IMR-90 (cell line): ENCODE data around the gene ALOXE3. TPM values are rescaled to one million over a fixed set of nuclear protein-coding genes. Genes with fewer than 3 reads are reported as not detected.

ENCODE experiments used
- ATAC-seq: fragments of 200-7000 bp; cut with Tn5 transposase; 2 replicates; pipeline ENCODE4 v1.9.1; 2020; ENCODE audit warnings: low read depth, mild to moderate bottlenecking, moderate library complexity
- BruUV-seq: library from RNA; stranded (reverse); fragments of 400-500 nt; replicated peaks from 2 replicates; lab custom pipeline; 2021; lab: Mats Ljungman, UMichigan
- CTCF ChIA-PET: fragments of 300-600 bp; formaldehyde crosslinking; extraction: SDS; loops from one replicate; lab custom pipeline; 2021; ENCODE audit warnings: antibody characterized with exemption; lab: Yijun Ruan, JAX
- POLR2A ChIA-PET: fragments of 300-600 bp; sonication (Branson Sonifier 250); formaldehyde crosslinking; loops from one replicate; lab custom pipeline; 2022; ENCODE audit warnings: antibody characterized with exemption; ENCODE audit not compliant: unreplicated experiment; lab: Charles Lee
- DNase-seq: peaks from one replicate; pipeline ENCODE4 v3.0.0; 2013
- H2AFZ ChIP-seq: replicated peaks from 2 replicates; pipeline ENCODE3; 2013; ENCODE audit warnings: low read length, mild to moderate bottlenecking; ENCODE audit not compliant: poor library complexity
- H2AK5ac ChIP-seq: 2 replicates; pipeline ENCODE4 v1.6.1; 2013; ENCODE audit warnings: low read depth, low read length, inconsistent platforms
- H2AK9ac ChIP-seq: replicated peaks from 2 replicates; pipeline ENCODE3; 2013; ENCODE audit warnings: mild to moderate bottlenecking, low read depth, low read length, moderate library complexity; ENCODE audit not compliant: poor library complexity
- H2BK120ac ChIP-seq: 2 replicates; pipeline ENCODE4 v1.6.1; 2013; ENCODE audit warnings: low read depth, low read length, inconsistent platforms
- H2BK15ac ChIP-seq: 3 replicates; pipeline ENCODE4 v1.6.1; 2013; ENCODE audit warnings: low read depth, low read length, inconsistent platforms
- H2BK20ac ChIP-seq: 2 replicates; pipeline ENCODE4 v1.6.1; 2013; ENCODE audit warnings: low read depth, mild to moderate bottlenecking, inconsistent platforms, low read length, moderate library complexity
- H2BK5ac ChIP-seq: 2 replicates; pipeline ENCODE4 v1.6.1; 2013; ENCODE audit warnings: mild to moderate bottlenecking, low read depth, low read length, inconsistent platforms; ENCODE audit not compliant: poor library complexity, severe bottlenecking
- H3K14ac ChIP-seq: replicated peaks from 2 replicates; pipeline ENCODE4 v1.6.1; 2013; ENCODE audit warnings: low read depth, low read length, inconsistent platforms
- H3K18ac ChIP-seq: 2 replicates; pipeline ENCODE4 v1.6.1; 2013; ENCODE audit warnings: low read depth, low read length, control low read depth
- H3K23ac ChIP-seq: 2 replicates; pipeline ENCODE4 v1.6.1; 2013; ENCODE audit warnings: low read depth, low read length, inconsistent platforms
- H3K27ac ChIP-seq: 2 replicates; pipeline ENCODE4 v1.5.1; 2013; ENCODE audit warnings: mild to moderate bottlenecking, control low read depth, low read length; ENCODE audit not compliant: insufficient read depth
- H3K27me3 ChIP-seq: 2 replicates; pipeline ENCODE4 v1.6.1; 2013; ENCODE audit warnings: low read length; ENCODE audit not compliant: control insufficient read depth, insufficient read depth
- H3K36me3 ChIP-seq: 2 replicates; pipeline ENCODE4 v1.6.1; 2013; ENCODE audit warnings: low read length, mixed read lengths; ENCODE audit not compliant: control insufficient read depth, insufficient read depth
- H3K4ac ChIP-seq: 2 replicates; pipeline ENCODE4 v1.6.1; 2013; ENCODE audit warnings: low read depth, low read length, inconsistent platforms
- H3K4me1 ChIP-seq: 2 replicates; pipeline ENCODE4 v1.6.1; 2013; ENCODE audit warnings: low read length, mixed read lengths; ENCODE audit not compliant: control insufficient read depth, insufficient read depth
- H3K4me2 ChIP-seq: 2 replicates; pipeline ENCODE4 v1.6.1; 2013; ENCODE audit warnings: low read depth, mild to moderate bottlenecking, control low read depth, low read length, moderate library complexity
- H3K4me3 ChIP-seq: 2 replicates; pipeline ENCODE4 v1.5.1; 2013; ENCODE audit warnings: low read depth, mild to moderate bottlenecking, control low read depth, low read length, moderate library complexity; ENCODE audit not compliant: insufficient read depth
- H3K56ac ChIP-seq: 2 replicates; pipeline ENCODE4 v1.6.1; 2013; ENCODE audit warnings: low read length, inconsistent platforms; ENCODE audit not compliant: insufficient read depth; ENCODE audit errors: extremely low read depth
- H3K79me1 ChIP-seq, 2 experiments: 2 replicates each; pipeline ENCODE4 v1.6.1; 2013; ENCODE audit warnings: low read length in 2 of 2, inconsistent platforms in 1 of 2, low read depth in 1 of 2
- H3K9ac ChIP-seq: 2 replicates; pipeline ENCODE4 v1.6.1; 2013; ENCODE audit warnings: low read depth, low read length, control low read depth
- H3K9me1 ChIP-seq: 2 replicates; pipeline ENCODE4 v1.6.1; 2013; ENCODE audit warnings: low read length, inconsistent platforms; ENCODE audit not compliant: insufficient read depth
- H3K9me3 ChIP-seq: 2 replicates; pipeline ENCODE4 v1.6.1; 2013; ENCODE audit warnings: low read length; ENCODE audit not compliant: control insufficient read depth, insufficient read depth
- H4K20me1 ChIP-seq: 2 replicates; pipeline ENCODE4 v1.6.1; 2013; ENCODE audit warnings: low read length, inconsistent platforms; ENCODE audit not compliant: insufficient read depth
- H4K5ac ChIP-seq: 2 replicates; pipeline ENCODE4 v1.6.1; 2013; ENCODE audit warnings: mild to moderate bottlenecking, low read depth, low read length, control low read depth
- H4K8ac ChIP-seq, 2 experiments: 2 replicates each; pipeline ENCODE4 v1.6.1; 2013; ENCODE audit warnings: low read depth in 2 of 2, low read length in 2 of 2, control low read depth in 1 of 2, inconsistent platforms in 1 of 2
- H4K91ac ChIP-seq: 2 replicates; pipeline ENCODE4 v1.6.1; 2013; ENCODE audit warnings: low read depth, low read length, inconsistent platforms; ENCODE audit not compliant: insufficient read depth
- BHLHE40 ChIP-seq: fragments of 150-350 bp; IDR thresholded peaks from 2 replicates; pipeline ENCODE4 v1.6.1; 2016; ENCODE audit warnings: mild to moderate bottlenecking, low read depth, low read length
- CEBPB ChIP-seq: IDR thresholded peaks from 2 replicates; pipeline ENCODE4 v1.6.1; 2012; ENCODE audit warnings: low read depth, low read length, improper control_type of control experiment
- CHD1 ChIP-seq: IDR thresholded peaks from 2 replicates; pipeline ENCODE4 v1.6.1; 2012; ENCODE audit warnings: low read depth, low read length, improper control_type of control experiment
- CTCF ChIP-seq: conservative IDR thresholded peaks from 2 replicates; pipeline ENCODE4 v1.5.1; 2012; ENCODE audit warnings: mild to moderate bottlenecking, low read depth, low read length, improper control_type of control experiment
- FOS ChIP-seq: fragments of 150-350 bp; IDR thresholded peaks from 2 replicates; pipeline ENCODE4 v1.6.1; 2016; ENCODE audit warnings: low read depth, low read length
- MAFK ChIP-seq: IDR thresholded peaks from 2 replicates; pipeline ENCODE4 v1.6.1; 2012; ENCODE audit warnings: low read depth, low read length, improper control_type of control experiment
- MAZ ChIP-seq: IDR thresholded peaks from 2 replicates; pipeline ENCODE4 v1.6.1; 2012; ENCODE audit warnings: low read depth, mild to moderate bottlenecking, low read length, improper control_type of control experiment, moderate library complexity, borderline replicate concordance
- MXI1 ChIP-seq: IDR thresholded peaks from 2 replicates; pipeline ENCODE4 v1.6.1; 2012; ENCODE audit warnings: low read depth, mild to moderate bottlenecking, low read length, moderate library complexity, borderline replicate concordance
- NFE2L2 ChIP-seq: fragments of 150-350 bp; IDR thresholded peaks from 2 replicates; pipeline ENCODE4 v1.6.1; 2016; ENCODE audit warnings: low read depth, mild to moderate bottlenecking, low read length
- POLR2A ChIP-seq: IDR thresholded peaks from 2 replicates; pipeline ENCODE4 v1.6.1; 2012; ENCODE audit warnings: mild to moderate bottlenecking, low read depth, low read length
- RAD21 ChIP-seq: IDR thresholded peaks from 2 replicates; pipeline ENCODE4 v1.6.1; 2012; ENCODE audit warnings: low read length, improper control_type of control experiment
- RCOR1 ChIP-seq: IDR thresholded peaks from 2 replicates; pipeline ENCODE4 v1.6.1; 2012; ENCODE audit warnings: mild to moderate bottlenecking, low read length, improper control_type of control experiment; ENCODE audit not compliant: insufficient replicate concordance
- RFX5 ChIP-seq: IDR thresholded peaks from 2 replicates; pipeline ENCODE4 v1.8.0; 2012; ENCODE audit warnings: low read depth, mild to moderate bottlenecking, low read length, moderate library complexity
- SMC3 ChIP-seq: fragments of 150-350 bp; IDR thresholded peaks from 2 replicates; pipeline ENCODE4 v1.6.1; 2016; ENCODE audit warnings: low read depth, mild to moderate bottlenecking, antibody characterized with exemption, low read length, moderate library complexity
- WGBS, 2 experiments: methylation state at CpG; one replicate each; pipeline versions ENCODE4 v1.1.5 to v1.1.7; 2013; ENCODE audit warnings: missing lambda C conversion rate in 2 of 2; ENCODE audit not compliant: insufficient read length in 1 of 2; ENCODE audit errors: extremely low coverage in 2 of 2; 5-methylcytosine and 5-hydroxymethylcytosine counted together
- dilution Hi-C: fragments of 300-500 bp; cut with HindIII; formaldehyde crosslinking; loops from one replicate; pipeline ENCODE4 v1.14.3; 2018; ENCODE audit warnings: low sequenced_read_pairs; ENCODE audit not compliant: unreplicated experiment
- in situ Hi-C: fragments of 300-500 bp; cut with MboI; formaldehyde crosslinking; loops from 3 replicates; pipeline ENCODE4 v1.14.3; 2019; ENCODE audit warnings: low sequenced_read_pairs, inconsistent platforms, mixed read lengths
- intact Hi-C: fragments of 100-400 bp; cut with micrococcal nuclease; formaldehyde crosslinking; loops from 2 replicates; pipeline ENCODE4 v1.10.0; 2022
- polyA plus RNA-seq, 3 experiments: library from polyadenylated mRNA; depleted of rRNA; stranded (reverse); fragments of >200 nt; gene quantifications; 2 replicates each; pipeline ENCODE4 v1.2.3, GENCODE V29; 2012; ENCODE audit warnings: low replicate concordance in 1 of 3
- total RNA-seq: library from RNA; depleted of rRNA; stranded (reverse); fragments of >200 nt; gene quantifications from 2 replicates; pipeline ENCODE4 v1.2.3, GENCODE V29; 2012
- TF ChIP-seq, protein P1 (sequence below): fragments of 150-350 bp; IDR thresholded peaks from 2 replicates; pipeline ENCODE4 v1.6.1; 2017; ENCODE audit warnings: mild to moderate bottlenecking, antibody characterized with exemption, low read length, low read depth
- TF ChIP-seq, protein P2 (sequence below): fragments of 150-350 bp; IDR thresholded peaks from 2 replicates; pipeline ENCODE4 v1.6.1; 2016; ENCODE audit warnings: low read depth, mild to moderate bottlenecking, low read length, moderate library complexity, borderline replicate concordance

ALOXE3 gene
- total and polyA plus RNA-seq, 2 of the 4 experiments (the other 2 are of a cell fraction): under 0.01 to 0.26 TPM

- dilution Hi-C loops: loop anchor here (25.0 kb wide), 1 partner anchor 121 kb away; the partner anchor contains the start of genes CTC1 and PFAS
- no peak overlapping the region for H4K5ac ChIP-seq
- peaks cover 2% of the 10 kb centered on the region; the same call in 1 of the 2 replicates for H3K9me1 ChIP-seq
- no peak overlapping the region for H3K27ac ChIP-seq
- POLR2A ChIA-PET: no interaction called here
- intact Hi-C loops: no loop called here
- H4K8ac ChIP-seq: no peak overlapping the region
- no peak overlapping the region for H2BK20ac ChIP-seq
- peaks cover 6% of the 10 kb centered on the region; the same call in 1 of the 2 replicates for H3K4me1 ChIP-seq
- H3K9ac ChIP-seq: no peak overlapping the region
- TF ChIP-seq FOS: no peak
- no peak for TF ChIP-seq MAFK
- TF ChIP-seq POLR2A: no peak
- no peak for TF ChIP-seq MXI1
- no peak for TF ChIP-seq RFX5
- TF ChIP-seq RAD21: no peak
- TF ChIP-seq MAZ: no peak
- no peak for TF ChIP-seq RCOR1
- TF ChIP-seq BHLHE40: no peak
- no peak for TF ChIP-seq CHD1
- TF ChIP-seq, protein P1, sequence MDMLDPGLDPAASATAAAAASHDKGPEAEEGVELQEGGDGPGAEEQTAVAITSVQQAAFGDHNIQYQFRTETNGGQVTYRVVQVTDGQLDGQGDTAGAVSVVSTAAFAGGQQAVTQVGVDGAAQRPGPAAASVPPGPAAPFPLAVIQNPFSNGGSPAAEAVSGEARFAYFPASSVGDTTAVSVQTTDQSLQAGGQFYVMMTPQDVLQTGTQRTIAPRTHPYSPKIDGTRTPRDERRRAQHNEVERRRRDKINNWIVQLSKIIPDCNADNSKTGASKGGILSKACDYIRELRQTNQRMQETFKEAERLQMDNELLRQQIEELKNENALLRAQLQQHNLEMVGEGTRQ: no peak
- no peak for TF ChIP-seq NFE2L2
- TF ChIP-seq SMC3: no peak
- TF ChIP-seq CTCF: no peak
- TF ChIP-seq, protein P2, sequence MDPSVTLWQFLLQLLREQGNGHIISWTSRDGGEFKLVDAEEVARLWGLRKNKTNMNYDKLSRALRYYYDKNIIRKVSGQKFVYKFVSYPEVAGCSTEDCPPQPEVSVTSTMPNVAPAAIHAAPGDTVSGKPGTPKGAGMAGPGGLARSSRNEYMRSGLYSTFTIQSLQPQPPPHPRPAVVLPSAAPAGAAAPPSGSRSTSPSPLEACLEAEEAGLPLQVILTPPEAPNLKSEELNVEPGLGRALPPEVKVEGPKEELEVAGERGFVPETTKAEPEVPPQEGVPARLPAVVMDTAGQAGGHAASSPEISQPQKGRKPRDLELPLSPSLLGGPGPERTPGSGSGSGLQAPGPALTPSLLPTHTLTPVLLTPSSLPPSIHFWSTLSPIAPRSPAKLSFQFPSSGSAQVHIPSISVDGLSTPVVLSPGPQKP: no peak
- no peak for TF ChIP-seq CEBPB
- no peaks in the 10 kb centered on the region for H3K79me1 ChIP-seq
- H3K23ac ChIP-seq: no peak overlapping the region
- H3K4me3 ChIP-seq: no peak overlapping the region
- no peak overlapping the region for H2AK5ac ChIP-seq
- H3K56ac ChIP-seq: no peak overlapping the region
- no peak overlapping the region for H2BK5ac ChIP-seq
- WGBS, 2 experiments: 55% methylated on average over 14 of the region's 18 CpGs; no CpG with 5 or more reads in 1 of the 2 experiments
- H2BK15ac ChIP-seq: no peak overlapping the region
- no peak overlapping the region for H2AK9ac ChIP-seq
- CTCF ChIA-PET: interaction anchor here (1.3 kb wide), 1 partner anchor 59 kb away, joined by 4 read pairs; no protein-coding TSS in a partner anchor
- H4K20me1 ChIP-seq: peaks cover 24% of the 10 kb centered on the region
- H2AFZ ChIP-seq: no peak overlapping the region
- no TSS peak for BruUV-seq
- no peaks in the 10 kb centered on the region for H3K9me3 ChIP-seq
- no peak overlapping the region for H3K18ac ChIP-seq
- no peak overlapping the region for H3K4me2 ChIP-seq
- DNase-seq: no peak
- no peak overlapping the region for H4K91ac ChIP-seq
- H3K14ac ChIP-seq: no peak overlapping the region
- no peak for ATAC-seq
- H3K4ac ChIP-seq: no peak overlapping the region
- in situ Hi-C loops: loop anchor here (5.0 kb wide), 1 partner anchor 44 kb away; no protein-coding TSS in a partner anchor
- H3K36me3 ChIP-seq: no peaks in the 10 kb centered on the region
- no peak overlapping the region for H2BK120ac ChIP-seq
- H3K27me3 ChIP-seq: peaks cover 44% of the 10 kb centered on the region
These were observed 1.5 kb downstream of the ALOXE3 start for GRCh38 chr17:8116776-8117175.
